Measurements from ENCODE around the gene LTBP1.

LTBP1 gene

DNA sequence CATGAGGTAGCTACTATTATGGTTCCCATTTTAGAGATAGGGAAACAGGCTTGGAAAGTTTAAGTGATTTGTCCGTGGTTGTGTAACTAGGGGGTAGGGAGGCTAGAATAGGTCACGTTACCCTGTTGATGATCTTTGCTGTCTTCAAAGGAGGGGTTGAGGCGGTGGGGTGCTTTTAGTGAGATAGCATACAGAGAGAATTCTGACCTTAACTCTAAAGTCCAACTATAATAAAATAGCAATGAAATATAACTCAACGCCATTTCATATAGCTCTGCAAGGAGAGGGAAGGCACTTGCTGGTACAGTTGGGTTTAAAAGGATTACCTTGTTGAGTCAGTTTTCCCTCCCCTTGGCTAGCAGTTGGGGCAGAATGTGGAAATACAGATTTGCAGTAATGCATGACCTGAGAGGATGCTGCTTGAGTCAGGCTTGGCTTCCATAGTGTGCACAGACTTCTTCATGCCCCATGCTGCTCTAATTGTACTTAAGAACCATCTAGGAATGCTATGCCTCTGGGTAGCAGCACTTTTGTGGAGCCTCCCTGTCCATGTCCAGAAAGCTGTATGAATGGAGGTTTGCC is 143.9 kb downstream of the LTBP1 start:
- no peak overlapping the region for H2BK120ac ChIP-seq (ENCODE audit: low read depth, low read length)
- no peak overlapping the region for H4K5ac ChIP-seq (ENCODE audit: low read length)
- no peak overlapping the region for H3K4ac ChIP-seq (ENCODE audit: low read depth, low read length)
- no peaks in the 10 kb centered on the region for H3K4me1 ChIP-seq (ENCODE audit: control insufficient read depth, low read depth, low read length)
- no peak overlapping the region for H3K27ac ChIP-seq (ENCODE audit: low read depth, low read length)
- H3K18ac ChIP-seq (ENCODE audit: low read length), result no peak overlapping the region
- no peaks in the 10 kb centered on the region for H3K79me2 ChIP-seq (ENCODE audit: control insufficient read depth, insufficient read depth, low read length)
- no peak overlapping the region for H2BK15ac ChIP-seq (replicated peaks; ENCODE audit: low read depth)
- no peak overlapping the region for H3K56ac ChIP-seq (ENCODE audit: low read length)
- no peak overlapping the region for H2BK5ac ChIP-seq (ENCODE audit: low read length)
- no peaks in the 10 kb centered on the region for H3K79me1 ChIP-seq (ENCODE audit: low read length)
- H3K27me3 ChIP-seq (ENCODE audit: insufficient read depth, low read length, poor library complexity), result no peaks in the 10 kb centered on the region
- no peak overlapping the region for H3K4me3 ChIP-seq (ENCODE audit: low read length)
- no CpG with 5 or more reads among the region's 4 CpGs for WGBS (ENCODE audit: extremely low coverage, insufficient coverage, low lambda C conversion rate)
- H3K36me3 ChIP-seq (ENCODE audit: control insufficient read depth, insufficient read depth, low read length), result no peaks in the 10 kb centered on the region
- H3K23ac ChIP-seq (ENCODE audit: low read length), result no peak overlapping the region
- H2AK5ac ChIP-seq (ENCODE audit: low read length), result no peak overlapping the region
- no peak overlapping the region for H3K4me2 ChIP-seq (ENCODE audit: low read length)
- no peak overlapping the region for H4K8ac ChIP-seq (ENCODE audit: low read depth, low read length)
- DNase-seq, result no peak
- no peak overlapping the region for H3K9ac ChIP-seq (ENCODE audit: low read length)

- Histone ChIP-seq H2BK15ac (replicated peaks; ENCODE audit: low read depth) (no peak overlapping the region), H3K18ac (ENCODE audit: low read length) (no peak overlapping the region), H3K27ac (ENCODE audit: low read depth, low read length) (no peak overlapping the region), H3K4me2 (ENCODE audit: low read length) (no peak overlapping the region), H3K79me1 (ENCODE audit: low read length) (no peaks in the 10 kb centered on the region), H3K56ac (ENCODE audit: low read length) (no peak overlapping the region), H3K9ac (ENCODE audit: low read length) (no peak overlapping the region), H3K27me3 (ENCODE audit: insufficient read depth, low read length, poor library complexity) (no peaks in the 10 kb centered on the region), H4K5ac (ENCODE audit: low read length) (no peak overlapping the region), H3K36me3 (ENCODE audit: control insufficient read depth, insufficient read depth, low read length) (no peaks in the 10 kb centered on the region), H3K4me1 (ENCODE audit: control insufficient read depth, low read depth, low read length) (no peaks in the 10 kb centered on the region), H2AK5ac (ENCODE audit: low read length) (no peak overlapping the region), H3K4me3 (ENCODE audit: low read length) (no peak overlapping the region), H3K23ac (ENCODE audit: low read length) (no peak overlapping the region), H2BK5ac (ENCODE audit: low read length) (no peak overlapping the region), H3K4ac (ENCODE audit: low read depth, low read length) (no peak overlapping the region), H2BK120ac (ENCODE audit: low read depth, low read length) (no peak overlapping the region), H4K8ac (ENCODE audit: low read depth, low read length) (no peak overlapping the region), H3K79me2 (ENCODE audit: control insufficient read depth, insufficient read depth, low read length) (no peaks in the 10 kb centered on the region)
- DNase-seq, result no peak
- no CpG with 5 or more reads among the region's 5 CpGs for WGBS (ENCODE audit: extremely low coverage, insufficient coverage, low lambda C conversion rate)
Observed at GRCh38 chr2:33091541-33092123, 144.9 kb downstream of the LTBP1 start.

DNA sequence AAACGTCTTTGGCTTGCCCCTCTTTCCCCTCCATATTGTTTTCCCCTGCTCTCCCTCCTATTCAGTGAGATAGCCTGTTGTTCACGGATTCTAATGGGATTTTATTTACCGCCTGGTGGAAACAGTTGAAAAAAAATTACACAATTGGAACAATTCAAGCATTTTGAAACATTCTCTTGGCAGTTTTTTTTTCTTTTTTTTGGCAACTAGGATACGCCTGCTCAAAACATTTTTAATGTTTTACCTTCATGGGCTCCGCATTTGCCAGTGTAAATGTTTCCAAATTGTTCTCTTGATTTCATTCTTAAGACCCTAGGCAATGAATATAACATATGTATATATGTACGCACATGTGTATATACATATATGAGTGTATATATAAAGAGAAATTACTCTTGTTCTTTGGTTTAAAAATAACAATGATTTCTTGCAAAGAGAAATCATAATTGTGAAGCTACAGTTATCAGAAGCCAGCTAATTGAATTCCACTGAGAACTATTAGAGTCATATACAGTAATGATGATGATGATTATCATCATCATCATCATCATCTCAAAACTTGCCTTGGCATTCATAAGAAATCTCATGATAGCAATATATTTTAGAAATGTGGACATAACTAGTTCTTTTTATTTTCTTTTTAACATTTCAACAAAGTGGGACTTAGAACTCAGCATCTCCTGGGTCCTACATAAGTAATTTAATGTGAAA is 146.7 kb downstream of the LTBP1 start:
- Histone ChIP-seq H3K56ac (ENCODE audit: low read length) (no peak overlapping the region), H3K79me1 (ENCODE audit: low read length) (no peaks in the 10 kb centered on the region), H2AK5ac (ENCODE audit: low read length) (no peak overlapping the region), H3K4me2 (ENCODE audit: low read length) (no peak overlapping the region), H4K8ac (ENCODE audit: low read depth, low read length) (no peak overlapping the region), H3K27ac (ENCODE audit: low read depth, low read length) (no peak overlapping the region), H2BK5ac (ENCODE audit: low read length) (no peak overlapping the region), H3K23ac (ENCODE audit: low read length) (no peak overlapping the region), H3K4me1 (ENCODE audit: control insufficient read depth, low read depth, low read length) (no peaks in the 10 kb centered on the region), H3K9ac (ENCODE audit: low read length) (no peak overlapping the region), H3K27me3 (ENCODE audit: insufficient read depth, low read length, poor library complexity) (no peaks in the 10 kb centered on the region), H2BK15ac (replicated peaks; ENCODE audit: low read depth) (no peak overlapping the region), H3K18ac (ENCODE audit: low read length) (no peak overlapping the region), H3K36me3 (ENCODE audit: control insufficient read depth, insufficient read depth, low read length) (no peaks in the 10 kb centered on the region), H3K79me2 (ENCODE audit: control insufficient read depth, insufficient read depth, low read length) (no peaks in the 10 kb centered on the region), H3K4ac (ENCODE audit: low read depth, low read length) (no peak overlapping the region), H2BK120ac (ENCODE audit: low read depth, low read length) (no peak overlapping the region), H3K4me3 (ENCODE audit: low read length) (no peak overlapping the region), H4K5ac (ENCODE audit: low read length) (no peak overlapping the region)
- DNase-seq, result no peak
- no CpG with 5 or more reads among the region's 6 CpGs for WGBS (ENCODE audit: extremely low coverage, insufficient coverage, low lambda C conversion rate)

DNA sequence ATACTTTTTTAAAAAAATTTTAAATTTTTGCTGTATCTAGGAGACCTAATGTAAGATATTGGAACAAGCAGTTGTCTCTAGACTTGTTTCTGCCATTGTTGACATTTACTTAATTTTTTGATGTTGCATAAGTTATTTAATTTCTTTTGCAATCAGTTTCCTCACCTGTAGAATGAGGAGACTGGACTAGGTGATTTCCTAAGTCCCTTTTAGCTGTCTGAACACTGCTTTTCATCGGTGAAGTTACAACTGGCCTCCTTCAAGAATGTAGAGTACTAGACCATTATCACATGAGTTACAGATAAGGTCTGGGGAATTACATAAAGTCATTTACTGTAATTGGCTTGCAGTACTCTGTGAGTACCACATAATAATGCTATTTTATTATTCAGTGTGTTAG is 147.6 kb downstream of the LTBP1 start:
- no peaks in the 10 kb centered on the region for H3K27me3 ChIP-seq (ENCODE audit: insufficient read depth, low read length, poor library complexity)
- no peaks in the 10 kb centered on the region for H3K79me1 ChIP-seq (ENCODE audit: low read length)
- no peaks in the 10 kb centered on the region for H3K4me1 ChIP-seq (ENCODE audit: control insufficient read depth, low read depth, low read length)
- no peak overlapping the region for H3K4me3 ChIP-seq (ENCODE audit: low read length)
- no peak overlapping the region for H3K4ac ChIP-seq (ENCODE audit: low read depth, low read length)
- H4K8ac ChIP-seq (ENCODE audit: low read depth, low read length), result no peak overlapping the region
- no peak overlapping the region for H4K5ac ChIP-seq (ENCODE audit: low read length)
- no peak overlapping the region for H3K18ac ChIP-seq (ENCODE audit: low read length)
- no peaks in the 10 kb centered on the region for H3K79me2 ChIP-seq (ENCODE audit: control insufficient read depth, insufficient read depth, low read length)
- H2BK15ac ChIP-seq (replicated peaks; ENCODE audit: low read depth), result no peak overlapping the region
- no peak overlapping the region for H2BK5ac ChIP-seq (ENCODE audit: low read length)
- no peak overlapping the region for H2BK120ac ChIP-seq (ENCODE audit: low read depth, low read length)
- no peak overlapping the region for H3K9ac ChIP-seq (ENCODE audit: low read length)
- H3K23ac ChIP-seq (ENCODE audit: low read length), result no peak overlapping the region
- H3K36me3 ChIP-seq (ENCODE audit: control insufficient read depth, insufficient read depth, low read length), result no peaks in the 10 kb centered on the region
- no peak overlapping the region for H3K27ac ChIP-seq (ENCODE audit: low read depth, low read length)
- no peak overlapping the region for H2AK5ac ChIP-seq (ENCODE audit: low read length)
- WGBS (ENCODE audit: extremely low coverage, insufficient coverage, low lambda C conversion rate), result no CpG with 5 or more reads among the region's 1 CpG
- H3K56ac ChIP-seq (ENCODE audit: low read length), result no peak overlapping the region
- DNase-seq, result no peak
- H3K4me2 ChIP-seq (ENCODE audit: low read length), result no peak overlapping the region

GRCh38 chr2:33099989-33100388 is 153.2 kb downstream of the LTBP1 start:
- no peak for DNase-seq
- no peak overlapping the region for H4K5ac ChIP-seq (ENCODE audit: low read length)
- H3K36me3 ChIP-seq (ENCODE audit: control insufficient read depth, insufficient read depth, low read length), result no peaks in the 10 kb centered on the region
- H3K4me2 ChIP-seq (ENCODE audit: low read length), result no peak overlapping the region
- no peak overlapping the region for H3K4me3 ChIP-seq (ENCODE audit: low read length)
- H3K27me3 ChIP-seq (ENCODE audit: insufficient read depth, low read length, poor library complexity), result no peaks in the 10 kb centered on the region
- no peak overlapping the region for H3K27ac ChIP-seq (ENCODE audit: low read depth, low read length)
- no CpG with 5 or more reads among the region's 4 CpGs for WGBS (ENCODE audit: extremely low coverage, insufficient coverage, low lambda C conversion rate)
- no peak overlapping the region for H3K4ac ChIP-seq (ENCODE audit: low read depth, low read length)
- peaks cover 3% of the 10 kb centered on the region for H3K4me1 ChIP-seq (ENCODE audit: control insufficient read depth, low read depth, low read length)
- no peaks in the 10 kb centered on the region for H3K79me1 ChIP-seq (ENCODE audit: low read length)
- H2BK15ac ChIP-seq (replicated peaks; ENCODE audit: low read depth), result no peak overlapping the region
- no peak overlapping the region for H3K56ac ChIP-seq (ENCODE audit: low read length)
- H2AK5ac ChIP-seq (ENCODE audit: low read length), result no peak overlapping the region
- no peak overlapping the region for H2BK120ac ChIP-seq (ENCODE audit: low read depth, low read length)
- H4K8ac ChIP-seq (ENCODE audit: low read depth, low read length), result no peak overlapping the region
- no peaks in the 10 kb centered on the region for H3K79me2 ChIP-seq (ENCODE audit: control insufficient read depth, insufficient read depth, low read length)
- H3K23ac ChIP-seq (ENCODE audit: low read length), result no peak overlapping the region
- H2BK5ac ChIP-seq (ENCODE audit: low read length), result no peak overlapping the region
- no peak overlapping the region for H3K18ac ChIP-seq (ENCODE audit: low read length)
- no peak overlapping the region for H3K9ac ChIP-seq (ENCODE audit: low read length)

Data from mesendoderm (in vitro differentiated cells).